ENCODE data around the gene ZBTB20. TPM values are rescaled to one million over a fixed set of nuclear protein-coding genes. Genes with fewer than 3 reads are reported as not detected.

ZBTB20 gene
- total RNA-seq, 1 donor from 2014 or later = 62.0 TPM

DNA sequence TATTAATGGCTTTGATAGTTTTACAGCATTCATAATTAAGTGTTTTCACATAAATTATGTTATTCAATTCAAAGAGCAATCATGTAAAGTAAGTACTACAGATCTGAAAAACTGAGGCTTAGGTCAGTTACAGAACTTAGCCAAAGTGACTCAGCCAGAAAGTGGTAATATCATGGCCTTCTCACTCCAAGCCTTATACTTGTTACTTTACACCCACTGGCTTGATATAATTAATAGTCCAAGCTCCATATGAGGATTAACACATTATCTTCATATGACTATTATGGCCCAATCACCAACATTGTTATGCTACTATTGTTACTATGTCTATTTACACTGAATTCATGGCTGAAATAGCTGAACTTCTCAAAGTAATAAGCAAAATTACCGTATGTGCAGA, 802.6 kb downstream of the ZBTB20 start:
- TF ChIP-seq, protein P1, sequence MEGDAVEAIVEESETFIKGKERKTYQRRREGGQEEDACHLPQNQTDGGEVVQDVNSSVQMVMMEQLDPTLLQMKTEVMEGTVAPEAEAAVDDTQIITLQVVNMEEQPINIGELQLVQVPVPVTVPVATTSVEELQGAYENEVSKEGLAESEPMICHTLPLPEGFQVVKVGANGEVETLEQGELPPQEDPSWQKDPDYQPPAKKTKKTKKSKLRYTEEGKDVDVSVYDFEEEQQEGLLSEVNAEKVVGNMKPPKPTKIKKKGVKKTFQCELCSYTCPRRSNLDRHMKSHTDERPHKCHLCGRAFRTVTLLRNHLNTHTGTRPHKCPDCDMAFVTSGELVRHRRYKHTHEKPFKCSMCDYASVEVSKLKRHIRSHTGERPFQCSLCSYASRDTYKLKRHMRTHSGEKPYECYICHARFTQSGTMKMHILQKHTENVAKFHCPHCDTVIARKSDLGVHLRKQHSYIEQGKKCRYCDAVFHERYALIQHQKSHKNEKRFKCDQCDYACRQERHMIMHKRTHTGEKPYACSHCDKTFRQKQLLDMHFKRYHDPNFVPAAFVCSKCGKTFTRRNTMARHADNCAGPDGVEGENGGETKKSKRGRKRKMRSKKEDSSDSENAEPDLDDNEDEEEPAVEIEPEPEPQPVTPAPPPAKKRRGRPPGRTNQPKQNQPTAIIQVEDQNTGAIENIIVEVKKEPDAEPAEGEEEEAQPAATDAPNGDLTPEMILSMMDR (IDR thresholded peaks at IDR 0.05; ENCODE audit: borderline replicate concordance) = no peak
- Histone ChIP-seq H3K27me3 (ENCODE audit: low read depth) (no peaks in the 10 kb centered on the region), H3K27ac (replicated peaks) (no peak overlapping the region), H3K36me3 (peaks cover 37% of the 10 kb centered on the region), H3K9me3 (replicated peaks) (no peaks in the 10 kb centered on the region), H3K4me3 (no peak overlapping the region), H3K4me1 (peaks cover 5% of the 10 kb centered on the region)
- intact Hi-C loops (cut with micrococcal nuclease) = no loop called here
- DNase-seq = no peak

DNA sequence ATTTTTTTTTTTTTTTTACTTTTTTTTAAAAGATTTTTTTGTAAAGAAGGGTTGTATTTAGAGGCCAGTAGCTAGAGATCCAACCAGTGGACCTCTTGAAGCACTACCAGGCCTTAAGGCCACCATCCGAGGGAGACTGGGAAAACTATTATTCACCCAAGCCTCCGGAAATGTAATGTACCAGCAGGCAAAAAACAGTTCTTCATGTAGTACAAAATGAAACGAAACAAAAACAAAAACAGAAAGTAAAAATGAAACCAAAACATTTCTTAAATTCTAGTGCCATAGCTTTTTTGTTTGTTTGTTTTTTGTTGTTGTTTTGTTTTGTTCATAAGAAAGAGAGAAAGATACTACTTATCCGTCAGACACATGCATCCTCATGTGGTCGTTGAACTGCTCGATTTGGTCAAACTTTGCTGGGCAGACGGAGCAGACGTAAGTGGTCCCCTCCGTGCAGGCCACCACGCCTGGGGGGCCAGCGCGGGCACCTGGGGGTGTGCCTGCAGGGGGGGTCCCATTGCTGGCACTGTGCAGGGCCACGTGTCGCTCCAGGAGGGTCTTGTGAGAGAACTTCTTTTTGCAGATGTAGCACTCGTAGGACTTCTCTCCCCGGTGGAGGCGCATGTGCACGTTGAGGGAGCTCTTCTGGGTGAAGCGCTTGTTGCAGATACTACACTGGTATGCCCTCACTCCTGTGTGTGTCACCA, 808.3 kb downstream of the ZBTB20 start:
- DNase-seq = no peak
- intact Hi-C loops (cut with micrococcal nuclease) = no loop called here
- H3K4me1 ChIP-seq = peaks cover 14% of the 10 kb centered on the region
- peak overlapping the region; percentile 17 for H3K27ac ChIP-seq (replicated peaks)
- no peak overlapping the region for H3K4me3 ChIP-seq
- H3K9me3 ChIP-seq (replicated peaks) = no peaks in the 10 kb centered on the region
- TF ChIP-seq, protein P1 (IDR thresholded peaks at IDR 0.05; ENCODE audit: borderline replicate concordance) = no peak
- no peaks in the 10 kb centered on the region for H3K27me3 ChIP-seq (ENCODE audit: low read depth)
- H3K36me3 ChIP-seq = peaks cover 30% of the 10 kb centered on the region

DNA sequence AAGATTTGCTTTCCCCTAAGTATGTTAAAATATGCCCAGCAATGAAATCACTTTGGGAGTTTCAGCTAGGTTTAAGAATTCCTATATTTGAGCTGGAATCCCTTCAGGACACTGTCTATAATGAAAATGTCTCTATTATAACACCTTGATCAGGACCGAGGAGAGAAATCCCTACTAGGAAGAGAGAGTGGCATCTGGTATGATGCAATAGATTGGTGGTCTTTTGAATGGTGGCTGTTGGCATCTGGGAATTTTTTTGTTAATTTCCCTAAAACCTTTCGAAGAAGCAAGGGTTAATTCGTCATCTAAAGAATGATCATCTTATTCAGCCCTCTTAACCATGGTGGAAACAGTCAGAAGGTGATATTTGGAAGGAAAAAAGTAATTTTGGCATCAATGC, 810.2 kb downstream of the ZBTB20 start:
- H3K27me3 ChIP-seq (ENCODE audit: low read depth) = no peaks in the 10 kb centered on the region
- intact Hi-C loops (cut with micrococcal nuclease) = no loop called here
- no peak overlapping the region for H3K27ac ChIP-seq (replicated peaks)
- TF ChIP-seq, protein P1 (IDR thresholded peaks at IDR 0.05; ENCODE audit: borderline replicate concordance) = no peak
- no peak overlapping the region for H3K4me3 ChIP-seq
- H3K4me1 ChIP-seq = peaks cover 14% of the 10 kb centered on the region
- H3K9me3 ChIP-seq (replicated peaks) = no peaks in the 10 kb centered on the region
- H3K36me3 ChIP-seq = peaks cover 35% of the 10 kb centered on the region
- DNase-seq = no peak

DNA sequence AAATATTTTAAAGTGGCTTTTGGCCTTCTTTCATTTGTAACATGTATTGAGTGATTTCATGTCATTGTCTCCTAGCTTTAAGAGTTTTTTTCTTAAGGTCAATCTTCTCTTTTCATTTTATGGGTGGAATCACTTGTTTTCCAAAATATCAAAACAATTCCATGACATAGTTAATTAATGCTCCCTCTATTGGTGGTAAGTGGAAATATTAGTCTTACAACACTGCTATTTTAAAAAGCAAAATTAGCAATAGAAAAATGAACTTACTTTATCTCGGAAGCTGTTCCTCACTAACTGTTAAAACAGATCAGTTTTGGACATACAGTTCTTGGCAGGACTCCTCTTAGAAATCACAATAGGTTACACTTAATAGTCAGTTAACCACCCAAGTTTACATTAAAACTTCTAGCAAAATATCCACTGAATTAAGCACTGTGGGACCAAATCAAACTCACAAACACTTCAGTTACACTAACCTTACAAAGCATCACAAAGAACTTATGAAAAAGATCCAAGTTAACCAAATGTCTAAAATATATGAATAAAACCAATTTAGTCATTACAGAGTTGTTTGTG, 810.9 kb downstream of the ZBTB20 start:
- Histone ChIP-seq H3K4me1 (peaks cover 14% of the 10 kb centered on the region), H3K4me3 (no peak overlapping the region), H3K27me3 (ENCODE audit: low read depth) (no peaks in the 10 kb centered on the region), H3K36me3 (peaks cover 29% of the 10 kb centered on the region), H3K9me3 (replicated peaks) (no peaks in the 10 kb centered on the region), H3K27ac (replicated peaks) (no peak overlapping the region)
- TF ChIP-seq, protein P1 (IDR thresholded peaks at IDR 0.05; ENCODE audit: borderline replicate concordance) = peak; percentile 56
- intact Hi-C loops (cut with micrococcal nuclease) = no loop called here
- DNase-seq = no peak

DNA sequence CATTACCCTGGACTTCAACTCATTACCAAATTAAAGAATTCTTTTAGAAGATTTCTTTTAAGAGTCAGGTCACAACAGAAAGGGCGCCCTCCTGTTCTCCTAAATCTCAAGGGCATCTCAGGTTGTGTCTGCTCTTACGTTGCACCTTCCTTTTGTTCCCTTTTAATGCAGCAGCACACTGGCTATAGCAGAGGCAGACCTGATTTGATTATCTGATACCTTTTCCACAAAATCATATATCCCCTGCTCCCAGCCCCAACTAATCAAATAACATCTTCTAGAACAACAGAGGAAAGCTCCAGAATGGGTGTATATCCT, 813.2 kb downstream of the ZBTB20 start:
- Histone ChIP-seq H3K36me3 (peaks cover 22% of the 10 kb centered on the region), H3K4me3 (no peak overlapping the region), H3K27ac (replicated peaks) (no peak overlapping the region), H3K27me3 (ENCODE audit: low read depth) (no peaks in the 10 kb centered on the region), H3K9me3 (replicated peaks) (no peaks in the 10 kb centered on the region), H3K4me1 (peaks cover 14% of the 10 kb centered on the region)
- intact Hi-C loops (cut with micrococcal nuclease) = no loop called here
- TF ChIP-seq, protein P1 (IDR thresholded peaks at IDR 0.05; ENCODE audit: borderline replicate concordance) = no peak
- DNase-seq = no peak
